ENCODE measurements around the gene GLCCI1.

GRCh38 chr7:7965301-7965700, 3.3 kb upstream of the GLCCI1 start:
- no peak for TF ChIP-seq CTCF (IDR thresholded peaks at IDR 0.05; ENCODE audit: low read depth, low read length)
- no peak for TF ChIP-seq POLR2A (IDR thresholded peaks at IDR 0.05; ENCODE audit: extremely low read depth, insufficient read length)
- no peak for TF ChIP-seq MAX (IDR thresholded peaks at IDR 0.05; ENCODE audit: low read depth, low read length)
- TF ChIP-seq MYC (IDR thresholded peaks at IDR 0.05; ENCODE audit: low read depth, low read length) = no peak
